GM18951 (cell line): ENCODE results near the gene ACTG2.

ENCODE experiments used
- POLR2A ChIP-seq: IDR thresholded peaks from 4 replicates; pipeline ENCODE4 v1.6.1; 2011; ENCODE audit warnings: mild to moderate bottlenecking; ENCODE audit not compliant: insufficient read length, insufficient read depth; ENCODE audit errors: extremely low read depth
- in situ Hi-C: fragments of 300-500 bp; cut with MboI; formaldehyde crosslinking; loops from one replicate; pipeline ENCODE4 v1.12.0; 2022; ENCODE audit warnings: low sequenced_read_pairs, mixed read lengths, inconsistent platforms; ENCODE audit not compliant: unreplicated experiment

The ACTG2 gene

GRCh38 chr2:73961823-73962615 is 69.2 kb downstream of the ACTG2 start:
- in situ Hi-C loops, result no loop called here
- no peak for TF ChIP-seq POLR2A

- no peak for TF ChIP-seq POLR2A
- in situ Hi-C loops, result no loop called here
Measured at GRCh38 chr2:73962798-73963197, 70.0 kb downstream of the ACTG2 start.

- in situ Hi-C loops, result no loop called here
- TF ChIP-seq POLR2A, result no peak
Measured at GRCh38 chr2:73963385-73964120, 70.7 kb downstream of the ACTG2 start.

GRCh38 chr2:73964223-73964622 is 71.4 kb downstream of the ACTG2 start:
- in situ Hi-C loops, result no loop called here

DNA sequence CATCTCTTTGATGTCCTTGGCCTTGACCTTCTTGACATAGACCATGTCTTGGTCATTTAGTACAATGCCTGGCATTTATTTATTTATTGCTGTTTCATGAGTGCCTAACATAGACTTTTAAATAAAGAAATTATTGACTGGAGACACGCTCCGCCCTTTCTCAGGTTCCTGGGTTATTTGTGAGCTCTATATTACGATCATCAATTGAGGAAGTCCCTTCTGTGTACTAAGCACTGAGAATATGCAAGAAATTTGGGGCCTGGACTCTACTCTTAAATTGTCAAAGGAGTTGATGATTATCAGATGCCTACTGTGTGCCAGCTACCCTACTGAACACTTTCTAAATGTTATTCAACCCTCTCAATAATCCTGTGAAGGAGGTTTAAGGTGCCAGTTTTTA is 72.2 kb downstream of the ACTG2 start:
- in situ Hi-C loops, result no loop called here
- no peak for TF ChIP-seq POLR2A

More at GRCh38 chr2:73964223-73964622, 71.4 kb downstream of the ACTG2 start:
- TF ChIP-seq POLR2A, result no peak

- in situ Hi-C loops, result no loop called here
- no peak for TF ChIP-seq POLR2A
Measured at GRCh38 chr2:73968357-73968937, 75.6 kb downstream of the ACTG2 start.

DNA sequence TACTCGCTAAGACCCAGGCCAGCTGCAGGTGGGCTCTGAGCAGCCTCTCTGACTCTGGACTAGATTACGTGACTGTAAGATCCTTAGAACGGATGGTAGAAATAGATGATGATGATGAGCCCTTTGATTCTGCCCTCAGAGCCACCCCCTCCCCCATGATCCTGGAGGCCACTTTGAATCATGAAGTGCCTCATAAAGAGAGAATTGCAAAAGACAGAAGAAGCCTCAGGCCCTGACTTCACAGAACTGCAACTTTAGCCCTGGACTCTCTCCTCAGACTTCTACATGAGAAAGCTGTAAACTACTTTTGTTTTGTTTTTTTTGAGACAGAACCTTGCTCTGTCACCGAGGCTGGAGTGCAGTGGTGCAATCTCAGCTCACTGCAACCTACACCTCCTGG is 76.5 kb downstream of the ACTG2 start:
- in situ Hi-C loops, result no loop called here
- TF ChIP-seq POLR2A, result no peak
